AG08395 (cell line): Measurements from ENCODE around the gene TSPAN8.
"Not testable (repeated sequence)": the region's sequence is repeated elsewhere in the genome, so short reads cannot be mapped to it uniquely, and the experiment has no call there.

ENCODE experiments used
- DNase-seq: peaks from one replicate; pipeline ENCODE4 v3.0.0; 2012; ENCODE audit warnings: mixed read lengths, low spot score

Gene TSPAN8

GRCh38 chr12:71164166-71164565 lies 6.4 kb upstream of the TSPAN8 start:
- no peak for DNase-seq

- no peak for DNase-seq
Observed at GRCh38 chr12:71162832-71163763, 5.3 kb upstream of the TSPAN8 start.

GRCh38 chr12:71161591-71161990 lies 3.8 kb upstream of the TSPAN8 start:
- no peak for DNase-seq

- no peak for DNase-seq
Observed at GRCh38 chr12:71160585-71160984, 2.8 kb upstream of the TSPAN8 start.

GRCh38 chr12:71159878-71160277 lies 2.1 kb upstream of the TSPAN8 start:
- DNase-seq = no peak

GRCh38 chr12:71159264-71159663 lies 1.5 kb upstream of the TSPAN8 start:
- no peak for DNase-seq

GRCh38 chr12:71158361-71158882 lies 623 bp upstream of the TSPAN8 start:
- no peak for DNase-seq

GRCh38 chr12:71155225-71155624 lies 2.6 kb downstream of the TSPAN8 start:
- no peak for DNase-seq

GRCh38 chr12:71152851-71153250 lies 4.9 kb downstream of the TSPAN8 start:
- no peak for DNase-seq

- DNase-seq = not testable (repeated sequence)
Observed at GRCh38 chr12:71150041-71150440, 7.8 kb downstream of the TSPAN8 start.

- no peak for DNase-seq
Observed at GRCh38 chr12:71144682-71145081, 13.1 kb downstream of the TSPAN8 start.

- no peak for DNase-seq
Observed at GRCh38 chr12:71142956-71143355, 14.8 kb downstream of the TSPAN8 start.

- no peak for DNase-seq
Observed at GRCh38 chr12:71142016-71142415, 15.8 kb downstream of the TSPAN8 start.

GRCh38 chr12:71141378-71141926 lies 16.3 kb downstream of the TSPAN8 start:
- no peak for DNase-seq

GRCh38 chr12:71139153-71139735 lies 18.6 kb downstream of the TSPAN8 start:
- no peak for DNase-seq

- DNase-seq = no peak
Observed at GRCh38 chr12:71138011-71138410, 19.8 kb downstream of the TSPAN8 start.

- no peak for DNase-seq
Observed at GRCh38 chr12:71135812-71136176, 22.0 kb downstream of the TSPAN8 start.

- DNase-seq = no peak
Observed at GRCh38 chr12:71135077-71135811, 22.6 kb downstream of the TSPAN8 start.

GRCh38 chr12:71134405-71134804 lies 23.4 kb downstream of the TSPAN8 start:
- no peak for DNase-seq

- no peak for DNase-seq
Observed at GRCh38 chr12:71130521-71131069, 27.2 kb downstream of the TSPAN8 start.

GRCh38 chr12:71129364-71129763 lies 28.4 kb downstream of the TSPAN8 start:
- no peak for DNase-seq

GRCh38 chr12:71128191-71128788 lies 29.5 kb downstream of the TSPAN8 start:
- no peak for DNase-seq
